HAP-1 (cell line): Measurements from ENCODE around the gene BMAL1.
"Not testable (repeated sequence)": the region's sequence is repeated elsewhere in the genome, so short reads cannot be mapped to it uniquely, and the experiment has no call there.

Source experiments
- DNase-seq, 2 experiments: peaks; one replicate each; pipeline ENCODE4 v3.0.0-alpha.2; 2016 to 2020; ENCODE audit warnings: low spot score in 2 of 2
- H3K27me3 ChIP-seq: fragments of 250-450 bp; sonication (Bioruptor Pico); 2 replicates; pipeline ENCODE4 v1.5.1; 2020; ENCODE audit warnings: low read depth, mild to moderate bottlenecking, moderate library complexity
- H3K36me3 ChIP-seq: fragments of 250-450 bp; sonication (Bioruptor Pico); replicated peaks from 2 replicates; pipeline ENCODE4 v1.5.1; 2020; ENCODE audit warnings: mild to moderate bottlenecking
- H3K4me1 ChIP-seq: fragments of 250-450 bp; sonication (Bioruptor Pico); 2 replicates; pipeline ENCODE4 v1.5.1; 2020; ENCODE audit warnings: mild to moderate bottlenecking
- H3K4me3 ChIP-seq: fragments of 250-450 bp; sonication (Bioruptor Pico); 2 replicates; pipeline ENCODE4 v1.5.1; 2020; ENCODE audit warnings: mild to moderate bottlenecking, moderate library complexity
- H3K9me3 ChIP-seq: fragments of 250-450 bp; sonication (Bioruptor Pico); 2 replicates; pipeline ENCODE4 v1.5.1; 2020; ENCODE audit warnings: mild to moderate bottlenecking, moderate library complexity
- in situ Hi-C: fragments of 300-500 bp; cut with MboI; formaldehyde crosslinking; loops from 3 replicates; pipeline ENCODE4 v1.14.3; 2020; ENCODE audit warnings: low sequenced_read_pairs, inconsistent platforms, mixed read lengths

The BMAL1 gene

GRCh38 chr11:13436836-13437235 is 159.2 kb downstream of the BMAL1 start:
- in situ Hi-C loops, H3K27me3 ChIP-seq, H3K4me3 ChIP-seq, H3K9me3 ChIP-seq, DNase-seq, H3K36me3 ChIP-seq: not testable (repeated sequence)
- H3K4me1 ChIP-seq: peaks cover 27% of the 10 kb centered on the region
